Panc1 (cell line): Measurements from ENCODE around the gene NUDT7.

ENCODE experiments used
- POLR2AphosphoS5 ChIP-seq: IDR thresholded peaks from 2 replicates; pipeline ENCODE4 v1.6.1; 2012; ENCODE audit warnings: mild to moderate bottlenecking, low read depth, low read length, moderate library complexity
- SIN3A ChIP-seq: IDR thresholded peaks from 2 replicates; pipeline ENCODE4 v1.6.1; 2012; ENCODE audit warnings: low read depth, mild to moderate bottlenecking, low read length, moderate library complexity, borderline replicate concordance; ENCODE audit not compliant: insufficient read depth
- TCF7L2 ChIP-seq: IDR thresholded peaks from 2 replicates; pipeline ENCODE4 v1.6.1; 2011; ENCODE audit warnings: mild to moderate bottlenecking, low read depth, low read length, inconsistent platforms
- TF ChIP-seq, protein P1 (sequence below): fragments of 450-650 bp; IDR thresholded peaks from 2 replicates; pipeline ENCODE4 v1.5.1; 2017; ENCODE audit warnings: mild to moderate bottlenecking

DNA sequence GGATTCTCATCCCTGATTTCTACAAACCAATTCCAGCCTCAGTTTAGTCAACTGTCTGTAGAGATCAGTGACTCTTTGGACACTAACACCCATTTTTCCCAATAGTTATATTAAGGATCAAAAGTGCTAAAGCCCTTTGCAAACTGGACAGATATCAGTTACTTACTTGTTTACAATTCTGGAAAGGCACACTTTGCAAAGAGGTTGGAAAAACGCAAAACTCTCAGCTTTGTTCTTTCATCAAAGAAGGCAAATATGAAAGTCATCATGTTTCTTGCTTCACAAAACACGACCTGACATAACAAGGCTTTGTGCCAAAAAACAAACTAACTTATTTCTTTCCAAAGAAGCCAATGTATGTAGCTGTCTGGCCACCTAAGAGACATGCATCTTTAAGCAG is 39.9 kb downstream of the NUDT7 start:
- TF ChIP-seq POLR2AphosphoS5 (no peak), TCF7L2 (no peak), SIN3A (no peak)
- TF ChIP-seq, protein P1, sequence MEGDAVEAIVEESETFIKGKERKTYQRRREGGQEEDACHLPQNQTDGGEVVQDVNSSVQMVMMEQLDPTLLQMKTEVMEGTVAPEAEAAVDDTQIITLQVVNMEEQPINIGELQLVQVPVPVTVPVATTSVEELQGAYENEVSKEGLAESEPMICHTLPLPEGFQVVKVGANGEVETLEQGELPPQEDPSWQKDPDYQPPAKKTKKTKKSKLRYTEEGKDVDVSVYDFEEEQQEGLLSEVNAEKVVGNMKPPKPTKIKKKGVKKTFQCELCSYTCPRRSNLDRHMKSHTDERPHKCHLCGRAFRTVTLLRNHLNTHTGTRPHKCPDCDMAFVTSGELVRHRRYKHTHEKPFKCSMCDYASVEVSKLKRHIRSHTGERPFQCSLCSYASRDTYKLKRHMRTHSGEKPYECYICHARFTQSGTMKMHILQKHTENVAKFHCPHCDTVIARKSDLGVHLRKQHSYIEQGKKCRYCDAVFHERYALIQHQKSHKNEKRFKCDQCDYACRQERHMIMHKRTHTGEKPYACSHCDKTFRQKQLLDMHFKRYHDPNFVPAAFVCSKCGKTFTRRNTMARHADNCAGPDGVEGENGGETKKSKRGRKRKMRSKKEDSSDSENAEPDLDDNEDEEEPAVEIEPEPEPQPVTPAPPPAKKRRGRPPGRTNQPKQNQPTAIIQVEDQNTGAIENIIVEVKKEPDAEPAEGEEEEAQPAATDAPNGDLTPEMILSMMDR = no peak
